ENCODE measurements around the gene CCDC134.
"Not testable (repeated sequence)": the region's sequence is repeated elsewhere in the genome, so short reads cannot be mapped to it uniquely, and the experiment has no call there.

CCDC134 gene

GRCh38 chr22:41845380-41846267 lies 45.1 kb downstream of the CCDC134 start:
- DNase-seq = no peak

GRCh38 chr22:41846268-41846987 lies 45.9 kb downstream of the CCDC134 start:
- no peak for DNase-seq

- no peak for DNase-seq
Measured at GRCh38 chr22:41847300-41847699, 46.8 kb downstream of the CCDC134 start.

GRCh38 chr22:41848468-41848867 lies 48.0 kb downstream of the CCDC134 start:
- no peak for DNase-seq

GRCh38 chr22:41856469-41856868 lies 56.0 kb downstream of the CCDC134 start:
- DNase-seq = no peak

GRCh38 chr22:41857155-41857859 lies 56.8 kb downstream of the CCDC134 start:
- DNase-seq = no peak

- no peak for DNase-seq
Measured at GRCh38 chr22:41857860-41858199, 57.4 kb downstream of the CCDC134 start.

GRCh38 chr22:41862160-41862529 lies 61.7 kb downstream of the CCDC134 start:
- DNase-seq = no peak

GRCh38 chr22:41862530-41863266 lies 62.2 kb downstream of the CCDC134 start:
- DNase-seq = no peak

- DNase-seq = no peak
Measured at GRCh38 chr22:41863472-41863871, 63.0 kb downstream of the CCDC134 start.

- no peak for DNase-seq
Measured at GRCh38 chr22:41868556-41868955, 68.1 kb downstream of the CCDC134 start.

GRCh38 chr22:41870081-41870480 lies 69.6 kb downstream of the CCDC134 start:
- not testable (repeated sequence) for DNase-seq

- no peak for DNase-seq
Measured at GRCh38 chr22:41870786-41871185, 70.3 kb downstream of the CCDC134 start.

- DNase-seq = no peak
Measured at GRCh38 chr22:41873391-41873790, 72.9 kb downstream of the CCDC134 start.

GRCh38 chr22:41874090-41874489 lies 73.6 kb downstream of the CCDC134 start:
- DNase-seq = no peak

- DNase-seq = no peak
Measured at GRCh38 chr22:41875531-41876270, 75.2 kb downstream of the CCDC134 start.

Data from cortex of kidney (tissue), 1 donor.